HCT116 (cell line): Measurements from ENCODE around the gene PREP. TPM values are rescaled to one million over a fixed set of nuclear protein-coding genes. Genes with fewer than 3 reads are reported as not detected.

ENCODE experiments used
- ATAC-seq: fragments of 200-7000 bp; cut with Tn5 transposase; 2 replicates; pipeline ENCODE4 v1.9.1; 2020; ENCODE audit warnings: mild to moderate bottlenecking, moderate library complexity
- BruUV-seq: library from RNA; stranded (reverse); fragments of 400-500 nt; replicated peaks from 2 replicates; lab custom pipeline; 2021; lab: Mats Ljungman, UMichigan
- CTCF ChIA-PET: fragments of 300-600 bp; sonication (Branson Sonifier 250); formaldehyde crosslinking; loops from one replicate; lab custom pipeline; 2021; ENCODE audit warnings: antibody characterized with exemption; lab: Charles Lee
- POLR2A ChIA-PET: fragments of 300-600, 350-600 bp; sonication (Branson Sonifier 250); formaldehyde crosslinking; loops from one replicate; lab custom pipeline; 2021; ENCODE audit warnings: antibody characterized with exemption; lab: Charles Lee
- RAD21 ChIA-PET, 2 experiments: fragments of 300-600 bp; sonication (Branson Sonifier 250); formaldehyde crosslinking; loops; one replicate each; lab custom pipeline; 2023; ENCODE audit warnings: low total read pairs in 2 of 2; ENCODE audit not compliant: uncharacterized antibody in 2 of 2, unreplicated experiment in 2 of 2, low non-redundant PET in 1 of 2; lab: Charles Lee
- DNase-seq: peaks from one replicate; pipeline ENCODE4 v3.0.0-alpha.2; 2010; ENCODE audit warnings: low read depth, low spot score
- H2AFZ ChIP-seq: fragments of 200-600 bp; shearing (Covaris generic), sonication (generic); 2 replicates; pipeline ENCODE4 v1.6.1; 2017; ENCODE audit warnings: low read depth, mixed run types, mixed read lengths, antibody characterized with exemption, low read length; ENCODE audit not compliant: poor library complexity, severe bottlenecking
- H3K27ac ChIP-seq: 2 replicates; pipeline ENCODE4 v1.5.1; 2012; ENCODE audit warnings: low read depth, low read length
- H3K27me3 ChIP-seq: fragments of 200-600 bp; sonication (generic); 2 replicates; pipeline ENCODE4 v1.6.1; 2016; ENCODE audit warnings: mixed run types, low read length, mixed read lengths; ENCODE audit not compliant: insufficient read depth
- H3K36me3 ChIP-seq, 2 experiments: fragments of 200-500 bp in 1 of 2; fragments of 200-600 bp in 1 of 2; sonication (Bioruptor generic) in 1 of 2; sonication (generic) in 1 of 2; 2 replicates each; pipeline versions ENCODE4 v1.5.1 to v1.6.1; 2014 to 2016; ENCODE audit warnings: low read length in 2 of 2, inconsistent platforms in 1 of 2, mixed read lengths in 1 of 2, mixed run types in 1 of 2; ENCODE audit not compliant: insufficient read depth in 2 of 2, control insufficient read depth in 1 of 2
- H3K4me1 ChIP-seq, 2 experiments: fragments of 200-600 bp in 1 of 2; sonication (generic) in 1 of 2; 2 replicates each; pipeline versions ENCODE4 v1.5.1 to v1.6.1; 2012 to 2017; ENCODE audit warnings: low read length in 2 of 2, inconsistent platforms in 1 of 2, mild to moderate bottlenecking in 1 of 2, mixed read lengths in 1 of 2, mixed run types in 1 of 2, moderate library complexity in 1 of 2; ENCODE audit not compliant: insufficient read depth in 2 of 2, control insufficient read depth in 1 of 2
- H3K4me2 ChIP-seq: fragments of 200-600 bp; sonication (generic); 2 replicates; pipeline ENCODE4 v1.6.1; 2017; ENCODE audit warnings: mixed run types, low read length, mixed read lengths
- H3K4me3 ChIP-seq, 2 experiments: fragments of 200-600 bp in 1 of 2; sonication (generic) in 1 of 2; replicated peaks in 1 of 2; 2 replicates each; pipeline ENCODE4 v1.5.1; 2011 to 2016; ENCODE audit warnings: low read length in 2 of 2, control low read depth in 1 of 2, low read depth in 1 of 2, mild to moderate bottlenecking in 1 of 2, mixed read lengths in 1 of 2, mixed run types in 1 of 2
- H3K79me2 ChIP-seq: fragments of 200-600 bp; sonication (generic); 2 replicates; pipeline ENCODE4 v1.6.1; 2017; ENCODE audit warnings: mild to moderate bottlenecking, mixed run types, low read length, moderate library complexity, mixed read lengths; ENCODE audit not compliant: insufficient read depth
- H3K9ac ChIP-seq: fragments of 200-600 bp; sonication (generic); 2 replicates; pipeline ENCODE4 v1.6.1; 2016; ENCODE audit warnings: low read length, mixed read lengths
- H3K9me2 ChIP-seq: fragments of 200-600 bp; sonication (generic), shearing (Covaris generic); 2 replicates; pipeline ENCODE4 v1.6.1; 2017; ENCODE audit warnings: mixed run types, mild to moderate bottlenecking, moderate library complexity; ENCODE audit not compliant: insufficient read depth
- H3K9me3 ChIP-seq, 2 experiments: fragments of 200-500 bp in 1 of 2; fragments of 200-600 bp in 1 of 2; sonication (Bioruptor generic) in 1 of 2; sonication (generic) in 1 of 2; 2 replicates each; pipeline ENCODE4 v1.6.1; 2014 to 2017; ENCODE audit warnings: low read length in 2 of 2, mixed read lengths in 2 of 2, inconsistent platforms in 1 of 2, low read depth in 1 of 2, mild to moderate bottlenecking in 1 of 2, mixed run types in 1 of 2, moderate library complexity in 1 of 2; ENCODE audit not compliant: control insufficient read depth in 1 of 2, insufficient read depth in 1 of 2
- H4K20me1 ChIP-seq: fragments of 200-600 bp; sonication (generic), shearing (Covaris generic); 2 replicates; pipeline ENCODE4 v1.6.1; 2017; ENCODE audit warnings: mixed run types, mild to moderate bottlenecking, moderate library complexity; ENCODE audit not compliant: insufficient read depth
- ELF1 ChIP-seq: IDR thresholded peaks from 2 replicates; pipeline ENCODE4 v1.6.1; 2012; ENCODE audit warnings: low read depth, borderline replicate concordance
- EZH2 ChIP-seq: fragments of 200-600 bp; sonication (generic); IDR thresholded peaks from 2 replicates; pipeline ENCODE4 v1.6.1; 2017; ENCODE audit warnings: antibody characterized with exemption, mixed run types
- JUND ChIP-seq: IDR thresholded peaks from 2 replicates; pipeline ENCODE4 v1.6.1; 2012
- RAD21 ChIP-seq: IDR thresholded peaks from 2 replicates; pipeline ENCODE4 v1.6.1; 2012; ENCODE audit warnings: low read depth, mild to moderate bottlenecking
- SIN3A ChIP-seq: IDR thresholded peaks from 2 replicates; pipeline ENCODE4 v1.6.1; 2012; ENCODE audit warnings: low read depth
- SRF ChIP-seq: IDR thresholded peaks from 2 replicates; pipeline ENCODE4 v1.6.1; 2012; ENCODE audit warnings: low read depth
- TCF7L2 ChIP-seq: IDR thresholded peaks from 2 replicates; pipeline ENCODE4 v1.7.0; 2011; ENCODE audit warnings: borderline replicate concordance, inconsistent platforms; ENCODE audit not compliant: insufficient read depth, insufficient read length; ENCODE audit errors: extremely low read depth
- YY1 ChIP-seq: IDR thresholded peaks from 2 replicates; pipeline ENCODE4 v1.6.1; 2011; ENCODE audit warnings: low read length, low read depth, moderate library complexity, mild to moderate bottlenecking; ENCODE audit not compliant: insufficient replicate concordance; ENCODE audit errors: extremely low read depth
- ZBTB33 ChIP-seq: IDR thresholded peaks from 2 replicates; pipeline ENCODE4 v1.6.1; 2011; ENCODE audit warnings: mild to moderate bottlenecking, low read length, moderate library complexity; ENCODE audit not compliant: insufficient replicate concordance; ENCODE audit errors: extremely low read depth
- ZFX ChIP-seq: fragments of 450-650 bp; IDR thresholded peaks from 2 replicates; pipeline ENCODE4 v1.6.1; 2017
- intact Hi-C: fragments of 100-400 bp; cut with micrococcal nuclease; formaldehyde crosslinking; loops from 2 replicates; pipeline ENCODE4 v1.10.0; 2022
- total RNA-seq: library from RNA; stranded (reverse); gene quantifications from one replicate; pipeline ENCODE4 v1.2.1, GENCODE V29; 2021; ENCODE audit not compliant: unreplicated experiment
- TF ChIP-seq, protein P1 (sequence below), 3 experiments: fragments of 200-600 bp in 1 of 3; sonication (generic) in 1 of 3; IDR thresholded peaks in 2 of 3; conservative IDR thresholded peaks in 1 of 3; 2 replicates each; pipeline ENCODE4 v1.5.1; 2012 to 2017; ENCODE audit warnings: low read depth in 2 of 3, low read length in 2 of 3, antibody characterized with exemption in 1 of 3, borderline replicate concordance in 1 of 3, control low read depth in 1 of 3, mild to moderate bottlenecking in 1 of 3, mixed read lengths in 1 of 3, mixed run types in 1 of 3, moderate library complexity in 1 of 3; ENCODE audit not compliant: insufficient read depth in 1 of 3

PREP gene
- total RNA-seq, 1 experiment from 2014 or later = 53.5 TPM

- no peak overlapping the region for H3K4me3 ChIP-seq
- H3K9me3 ChIP-seq = no peaks in the 10 kb centered on the region
- no peak for TF ChIP-seq ZFX
- TF ChIP-seq, all 23 proteins: peak for 0
- ChIA-PET CTCF (interaction anchor here (1.4 kb wide), 1 partner anchor 17 kb away, joined by 4 read pairs; no protein-coding TSS in a partner anchor), RAD21 (no interaction called here), POLR2A (no interaction called here)
- no peaks in the 10 kb centered on the region for H3K27me3 ChIP-seq
- H3K27ac ChIP-seq = no peak overlapping the region
- no peaks in the 10 kb centered on the region for H4K20me1 ChIP-seq
- no peaks in the 10 kb centered on the region for H3K36me3 ChIP-seq
- no peak for DNase-seq
- no peak overlapping the region for H2AFZ ChIP-seq
- no peak for ATAC-seq
- intact Hi-C loops = no loop called here
- no peaks in the 10 kb centered on the region for H3K4me1 ChIP-seq
- H3K4me2 ChIP-seq = no peak overlapping the region
- no peak overlapping the region for H3K9ac ChIP-seq
- H3K9me2 ChIP-seq = no peaks in the 10 kb centered on the region
- no TSS peak for BruUV-seq
- no peaks in the 10 kb centered on the region for H3K79me2 ChIP-seq
Observed at GRCh38 chr6:105301072-105301503, 101.8 kb downstream of the PREP start.

- intact Hi-C loops = no loop called here
- ChIA-PET RAD21 (no interaction called here), CTCF (interaction anchor here (1.4 kb wide), 1 partner anchor 18 kb away, joined by 4 read pairs; no protein-coding TSS in a partner anchor), POLR2A (no interaction called here)
- Histone ChIP-seq H3K79me2 (no peaks in the 10 kb centered on the region), H3K9me3 (no peaks in the 10 kb centered on the region), H2AFZ (no peak overlapping the region), H3K27me3 (no peaks in the 10 kb centered on the region), H3K36me3 (no peaks in the 10 kb centered on the region), H3K9me2 (no peaks in the 10 kb centered on the region), H3K4me3 (no peak overlapping the region), H4K20me1 (no peaks in the 10 kb centered on the region), H3K27ac (no peak overlapping the region), H3K9ac (no peak overlapping the region), H3K4me2 (no peak overlapping the region), H3K4me1 (no peaks in the 10 kb centered on the region)
- ATAC-seq (no peak), DNase-seq (no peak)
- BruUV-seq = no TSS peak
- TF ChIP-seq, protein P1, sequence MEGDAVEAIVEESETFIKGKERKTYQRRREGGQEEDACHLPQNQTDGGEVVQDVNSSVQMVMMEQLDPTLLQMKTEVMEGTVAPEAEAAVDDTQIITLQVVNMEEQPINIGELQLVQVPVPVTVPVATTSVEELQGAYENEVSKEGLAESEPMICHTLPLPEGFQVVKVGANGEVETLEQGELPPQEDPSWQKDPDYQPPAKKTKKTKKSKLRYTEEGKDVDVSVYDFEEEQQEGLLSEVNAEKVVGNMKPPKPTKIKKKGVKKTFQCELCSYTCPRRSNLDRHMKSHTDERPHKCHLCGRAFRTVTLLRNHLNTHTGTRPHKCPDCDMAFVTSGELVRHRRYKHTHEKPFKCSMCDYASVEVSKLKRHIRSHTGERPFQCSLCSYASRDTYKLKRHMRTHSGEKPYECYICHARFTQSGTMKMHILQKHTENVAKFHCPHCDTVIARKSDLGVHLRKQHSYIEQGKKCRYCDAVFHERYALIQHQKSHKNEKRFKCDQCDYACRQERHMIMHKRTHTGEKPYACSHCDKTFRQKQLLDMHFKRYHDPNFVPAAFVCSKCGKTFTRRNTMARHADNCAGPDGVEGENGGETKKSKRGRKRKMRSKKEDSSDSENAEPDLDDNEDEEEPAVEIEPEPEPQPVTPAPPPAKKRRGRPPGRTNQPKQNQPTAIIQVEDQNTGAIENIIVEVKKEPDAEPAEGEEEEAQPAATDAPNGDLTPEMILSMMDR (IDR thresholded peaks at IDR 0.05 in 2 of 3, conservative IDR thresholded peaks at IDR 0.05 in 1 of 3; ENCODE audit: borderline replicate concordance in 1 of 3, insufficient read depth in 1 of 3, low read depth in 2 of 3, low read length in 2 of 3) = no peak
- no peak for TF ChIP-seq YY1
- TF ChIP-seq SIN3A = no peak
- TF ChIP-seq ZBTB33 = no peak
- no peak for TF ChIP-seq JUND
- no peak for TF ChIP-seq RAD21
- no peak for TF ChIP-seq SRF
- no peak for TF ChIP-seq EZH2
- TF ChIP-seq TCF7L2 = no peak
- TF ChIP-seq ELF1 = no peak
Observed at GRCh38 chr6:105300090-105300489, 102.8 kb downstream of the PREP start.
